ENCODE data around the gene DERA. TPM values are rescaled to one million over a fixed set of nuclear protein-coding genes. Genes with fewer than 3 reads are reported as not detected.

Gene DERA
- total RNA-seq, 1 donor from 2014 or later: 49.7 TPM

GRCh38 chr12:16074894-16075293 lies 163.8 kb downstream of the DERA start:
- DNase-seq (ENCODE audit: low read depth in 2 of 2): no peak

GRCh38 chr12:16075887-16076286 lies 164.8 kb downstream of the DERA start:
- no peak for DNase-seq (ENCODE audit: low read depth in 2 of 2)

GRCh38 chr12:16076557-16076956 lies 165.4 kb downstream of the DERA start:
- peak in 1 of 2 donors; percentile 1 for DNase-seq (ENCODE audit: low read depth in 2 of 2)

GRCh38 chr12:16076970-16077522 lies 165.9 kb downstream of the DERA start:
- DNase-seq (ENCODE audit: low read depth in 2 of 2): no peak

GRCh38 chr12:16086462-16086861 lies 175.3 kb downstream of the DERA start:
- DNase-seq (ENCODE audit: low read depth in 2 of 2): no peak

- no peak for DNase-seq (ENCODE audit: low read depth in 2 of 2)
Measured at GRCh38 chr12:16086942-16087341, 175.8 kb downstream of the DERA start.

Other genes with a start within 250 kb of the DERA start
- gene EPS8, start 121.9 kb upstream of the DERA start, total RNA-seq: 6.6 and 12.1 TPM in 2 replicates
- 62.5 and 72.9 TPM in 2 replicates for gene STRAP, start 28.9 kb upstream of the DERA start, total RNA-seq

Data from dermis microvascular lymphatic vessel endothelial cell (primary cell).